GM12874 (cell line): ENCODE measurements around the gene PCGF2.

Experiments used
- TF ChIP-seq, protein P1 (sequence below): IDR thresholded peaks from 2 replicates; pipeline ENCODE4 v1.5.1; 2011; ENCODE audit warnings: low read depth, mild to moderate bottlenecking, control low read depth, low read length, moderate library complexity; ENCODE audit not compliant: insufficient read depth

The PCGF2 gene

DNA sequence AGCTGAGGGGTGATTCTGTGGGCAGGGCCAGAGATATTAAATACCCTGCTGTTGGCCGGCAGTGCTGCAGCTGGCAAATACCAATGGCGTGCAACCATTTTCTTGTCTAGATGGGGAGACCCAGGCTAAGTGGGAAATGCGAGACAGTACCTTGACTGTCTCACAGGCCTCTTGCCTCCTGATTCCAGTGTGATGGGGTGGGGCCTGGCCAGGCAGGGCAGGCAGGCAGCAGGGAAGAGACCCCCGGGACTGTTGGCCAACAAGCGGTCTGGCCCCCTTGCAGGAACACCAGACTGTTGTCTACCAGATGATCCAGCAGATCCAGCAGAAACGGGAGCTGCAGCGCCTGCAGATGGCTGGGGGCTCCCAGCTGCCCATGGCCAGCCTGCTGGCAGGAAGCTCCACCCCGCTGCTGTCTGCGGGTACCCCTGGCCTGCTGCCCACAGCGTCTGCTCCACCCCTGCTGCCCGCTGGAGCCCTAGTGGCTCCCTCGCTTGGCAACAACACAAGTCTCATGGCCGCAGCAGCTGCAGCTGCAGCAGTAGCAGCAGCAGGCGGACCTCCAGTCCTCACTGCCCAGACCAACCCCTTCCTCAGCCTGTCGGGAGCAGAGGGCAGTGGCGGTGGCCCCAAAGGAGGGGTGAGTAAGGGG lies 23.7 kb downstream of the PCGF2 start:
- TF ChIP-seq, protein P1, sequence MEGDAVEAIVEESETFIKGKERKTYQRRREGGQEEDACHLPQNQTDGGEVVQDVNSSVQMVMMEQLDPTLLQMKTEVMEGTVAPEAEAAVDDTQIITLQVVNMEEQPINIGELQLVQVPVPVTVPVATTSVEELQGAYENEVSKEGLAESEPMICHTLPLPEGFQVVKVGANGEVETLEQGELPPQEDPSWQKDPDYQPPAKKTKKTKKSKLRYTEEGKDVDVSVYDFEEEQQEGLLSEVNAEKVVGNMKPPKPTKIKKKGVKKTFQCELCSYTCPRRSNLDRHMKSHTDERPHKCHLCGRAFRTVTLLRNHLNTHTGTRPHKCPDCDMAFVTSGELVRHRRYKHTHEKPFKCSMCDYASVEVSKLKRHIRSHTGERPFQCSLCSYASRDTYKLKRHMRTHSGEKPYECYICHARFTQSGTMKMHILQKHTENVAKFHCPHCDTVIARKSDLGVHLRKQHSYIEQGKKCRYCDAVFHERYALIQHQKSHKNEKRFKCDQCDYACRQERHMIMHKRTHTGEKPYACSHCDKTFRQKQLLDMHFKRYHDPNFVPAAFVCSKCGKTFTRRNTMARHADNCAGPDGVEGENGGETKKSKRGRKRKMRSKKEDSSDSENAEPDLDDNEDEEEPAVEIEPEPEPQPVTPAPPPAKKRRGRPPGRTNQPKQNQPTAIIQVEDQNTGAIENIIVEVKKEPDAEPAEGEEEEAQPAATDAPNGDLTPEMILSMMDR = no peak

DNA sequence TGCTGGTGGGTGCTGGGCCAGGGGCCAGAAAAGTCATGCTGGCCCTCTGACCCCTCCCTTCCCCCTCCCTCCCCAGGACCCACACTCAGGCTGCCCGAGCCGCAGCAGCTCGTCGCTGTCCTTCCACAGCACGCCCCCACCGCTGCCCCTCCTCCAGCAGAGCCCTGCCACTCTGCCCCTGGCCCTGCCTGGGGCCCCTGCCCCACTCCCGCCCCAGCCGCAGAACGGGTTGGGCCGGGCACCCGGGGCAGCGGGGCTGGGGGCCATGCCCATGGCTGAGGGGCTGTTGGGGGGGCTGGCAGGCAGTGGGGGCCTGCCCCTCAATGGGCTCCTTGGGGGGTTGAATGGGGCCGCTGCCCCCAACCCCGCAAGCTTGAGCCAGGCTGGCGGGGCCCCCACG lies 26.3 kb downstream of the PCGF2 start:
- TF ChIP-seq, protein P1 = no peak

DNA sequence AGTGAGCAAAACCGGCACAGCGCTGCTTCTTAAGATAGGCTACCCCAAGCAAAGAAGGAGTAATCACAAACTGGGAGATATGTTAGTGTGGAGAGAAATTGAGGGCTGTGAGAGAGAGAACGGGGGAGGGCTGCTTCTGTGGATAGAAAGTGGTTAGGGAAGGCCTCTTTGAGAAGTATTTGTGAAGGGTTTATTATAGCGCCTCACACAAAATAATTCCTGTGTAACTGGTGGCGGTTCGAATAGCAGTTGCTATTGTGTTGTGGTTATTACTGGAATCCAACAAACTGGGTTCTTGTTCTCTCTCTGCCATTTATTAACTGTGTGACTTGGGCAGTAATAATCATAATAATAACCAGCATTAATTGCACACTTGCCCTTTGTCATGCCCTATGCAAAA lies 27.2 kb downstream of the PCGF2 start:
- TF ChIP-seq, protein P1 = no peak

DNA sequence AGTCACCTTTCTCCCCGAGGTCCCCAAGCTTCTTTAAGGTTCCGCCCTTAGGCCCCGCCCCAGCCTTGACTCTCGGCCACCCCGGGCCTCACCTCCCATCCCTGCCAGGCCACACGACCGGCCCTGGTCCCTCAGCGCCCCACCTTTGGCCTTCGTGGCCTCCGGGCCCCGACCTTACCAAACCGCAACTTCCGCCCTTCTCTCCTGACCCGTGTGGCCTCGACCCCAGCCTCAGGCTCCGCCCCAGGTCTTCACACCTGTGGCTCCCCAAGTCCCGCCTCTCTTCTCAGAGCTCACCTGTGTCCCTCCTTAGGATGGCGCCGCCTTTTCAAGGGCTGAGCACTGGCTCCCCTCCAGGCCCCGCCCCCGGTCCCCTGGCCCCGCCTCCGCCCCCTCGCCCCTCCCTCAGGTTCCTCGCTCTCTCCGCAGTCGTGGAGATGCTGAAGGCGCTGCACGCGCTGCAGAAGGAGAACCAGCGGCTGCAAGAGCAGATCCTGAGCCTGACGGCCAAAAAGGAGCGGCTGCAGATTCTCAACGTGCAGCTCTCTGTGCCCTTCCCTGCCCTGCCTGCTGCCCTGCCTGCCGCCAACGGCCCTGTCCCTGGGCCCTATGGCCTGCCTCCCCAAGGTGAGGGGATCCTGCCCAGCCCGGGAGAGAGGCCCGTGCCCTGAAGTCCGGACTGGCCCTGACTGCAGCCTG lies 28.0 kb downstream of the PCGF2 start:
- TF ChIP-seq, protein P1 = no peak

DNA sequence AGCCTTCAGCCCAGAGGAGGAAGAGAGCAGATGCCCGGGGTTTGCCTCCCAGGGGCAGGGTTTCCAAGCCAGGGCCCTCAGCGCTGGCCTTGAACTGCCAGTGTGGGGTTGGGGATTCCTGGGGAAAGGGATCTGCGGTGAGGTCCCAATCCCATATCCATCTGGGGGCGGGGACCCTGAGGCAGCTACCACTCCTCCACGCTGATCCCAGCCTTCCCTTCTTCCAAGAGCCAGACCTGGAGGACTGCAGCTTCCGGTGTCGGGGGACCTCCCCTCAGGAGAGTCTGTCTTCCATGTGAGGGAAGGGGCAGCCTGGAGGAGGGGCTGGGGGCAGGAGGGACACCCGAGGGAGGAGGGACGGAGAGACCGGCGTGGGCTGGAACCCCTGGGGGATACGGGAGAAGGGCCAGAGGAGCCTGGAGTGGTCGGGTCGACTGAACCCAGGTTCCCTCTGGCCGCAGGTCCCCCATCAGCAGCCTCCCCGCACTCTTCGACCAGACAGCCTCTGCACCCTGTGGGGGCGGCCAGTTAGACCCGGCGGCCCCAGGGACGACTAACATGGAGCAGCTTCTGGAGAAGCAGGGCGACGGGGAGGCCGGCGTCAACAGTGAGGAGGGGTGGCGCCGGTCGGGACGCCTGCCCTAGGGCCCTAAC lies 28.7 kb downstream of the PCGF2 start:
- TF ChIP-seq, protein P1 = no peak

DNA sequence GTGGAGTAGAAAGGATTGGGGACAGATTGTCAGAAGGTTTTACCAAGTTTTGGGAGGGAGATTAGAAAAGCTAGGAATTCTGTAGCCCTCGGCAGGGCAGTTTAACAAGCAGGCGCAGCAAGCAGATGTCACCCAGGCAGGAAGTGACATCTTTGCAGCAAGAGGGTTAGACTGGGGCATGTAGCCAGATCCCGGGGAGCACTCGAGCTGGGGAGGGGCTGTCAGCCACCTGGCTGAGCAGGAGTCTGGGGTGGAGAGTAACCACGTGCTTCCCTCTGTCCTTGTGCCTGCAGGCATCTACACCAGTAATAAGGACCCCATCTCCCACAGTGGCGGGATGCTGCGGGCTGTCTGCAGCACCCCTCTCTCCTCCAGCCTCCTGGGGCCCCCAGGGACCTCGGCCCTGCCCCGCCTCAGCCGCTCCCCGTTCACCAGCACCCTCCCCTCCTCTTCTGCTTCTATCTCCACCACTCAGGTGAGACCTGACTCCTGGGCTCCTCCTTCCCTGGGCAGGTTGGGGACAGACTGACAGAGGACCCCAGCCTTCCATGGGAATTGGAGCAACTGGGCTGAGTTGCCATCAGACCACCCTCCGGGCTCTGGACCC lies 30.9 kb downstream of the PCGF2 start:
- TF ChIP-seq, protein P1 = no peak

DNA sequence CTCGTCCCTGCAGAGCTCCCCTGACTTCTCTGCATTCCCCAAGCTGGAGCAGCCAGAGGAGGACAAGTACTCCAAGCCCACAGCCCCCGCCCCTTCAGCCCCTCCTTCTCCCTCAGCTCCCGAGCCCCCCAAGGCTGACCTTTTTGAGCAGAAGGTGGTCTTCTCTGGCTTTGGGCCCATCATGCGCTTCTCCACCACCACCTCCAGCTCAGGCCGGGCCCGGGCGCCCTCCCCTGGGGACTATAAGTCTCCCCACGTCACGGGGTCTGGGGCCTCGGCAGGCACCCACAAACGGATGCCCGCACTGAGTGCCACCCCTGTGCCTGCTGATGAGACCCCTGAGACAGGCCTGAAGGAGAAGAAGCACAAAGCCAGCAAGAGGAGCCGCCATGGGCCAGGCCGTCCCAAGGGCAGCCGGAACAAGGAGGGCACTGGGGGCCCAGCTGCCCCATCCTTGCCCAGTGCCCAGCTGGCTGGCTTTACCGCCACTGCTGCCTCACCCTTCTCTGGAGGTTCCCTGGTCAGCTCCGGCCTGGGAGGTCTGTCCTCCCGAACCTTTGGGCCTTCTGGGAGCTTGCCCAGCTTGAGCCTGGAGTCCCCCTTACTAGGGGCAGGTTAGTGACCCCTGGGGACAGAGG lies 31.6 kb downstream of the PCGF2 start:
- TF ChIP-seq, protein P1 = no peak
